GM13976 (cell line): ENCODE measurements around the gene BTBD18.

Experiments used
- DNase-seq: peaks from one replicate; pipeline ENCODE4 v3.0.0; 2012; ENCODE audit warnings: low spot score
- in situ Hi-C: fragments of 300-500 bp; cut with MboI; formaldehyde crosslinking; loops from one replicate; pipeline ENCODE4 v1.12.0; 2022; ENCODE audit warnings: low sequenced_read_pairs, mixed read lengths, inconsistent platforms; ENCODE audit not compliant: unreplicated experiment
- TF ChIP-seq, protein P1 (sequence below): IDR thresholded peaks from 2 replicates; pipeline ENCODE4 v1.5.1; 2012; ENCODE audit warnings: borderline replicate concordance, mild to moderate bottlenecking; ENCODE audit not compliant: insufficient read depth; ENCODE audit errors: extremely low read depth, missing control alignments, control extremely low read depth

The BTBD18 gene

DNA sequence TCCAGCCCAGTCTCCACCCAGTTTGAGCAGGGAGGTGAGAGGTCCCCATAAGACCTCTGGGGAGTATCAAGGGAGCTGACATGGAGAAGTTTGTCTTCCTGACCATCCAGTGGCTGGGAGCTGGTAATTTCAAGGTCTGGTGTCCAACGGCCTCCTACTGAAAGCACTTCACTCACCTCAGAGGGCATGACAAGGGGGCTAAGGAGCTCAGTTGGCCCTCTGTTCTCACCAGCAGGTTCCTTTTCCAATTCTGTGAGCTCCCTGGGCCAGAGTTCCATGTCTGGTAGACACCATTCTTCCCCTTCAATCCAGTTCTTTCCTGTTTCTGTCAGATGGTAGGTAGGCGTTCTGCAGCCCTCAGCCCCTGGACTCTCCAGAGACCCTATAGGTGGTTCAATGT lies 7.3 kb downstream of the BTBD18 start:
- TF ChIP-seq, protein P1, sequence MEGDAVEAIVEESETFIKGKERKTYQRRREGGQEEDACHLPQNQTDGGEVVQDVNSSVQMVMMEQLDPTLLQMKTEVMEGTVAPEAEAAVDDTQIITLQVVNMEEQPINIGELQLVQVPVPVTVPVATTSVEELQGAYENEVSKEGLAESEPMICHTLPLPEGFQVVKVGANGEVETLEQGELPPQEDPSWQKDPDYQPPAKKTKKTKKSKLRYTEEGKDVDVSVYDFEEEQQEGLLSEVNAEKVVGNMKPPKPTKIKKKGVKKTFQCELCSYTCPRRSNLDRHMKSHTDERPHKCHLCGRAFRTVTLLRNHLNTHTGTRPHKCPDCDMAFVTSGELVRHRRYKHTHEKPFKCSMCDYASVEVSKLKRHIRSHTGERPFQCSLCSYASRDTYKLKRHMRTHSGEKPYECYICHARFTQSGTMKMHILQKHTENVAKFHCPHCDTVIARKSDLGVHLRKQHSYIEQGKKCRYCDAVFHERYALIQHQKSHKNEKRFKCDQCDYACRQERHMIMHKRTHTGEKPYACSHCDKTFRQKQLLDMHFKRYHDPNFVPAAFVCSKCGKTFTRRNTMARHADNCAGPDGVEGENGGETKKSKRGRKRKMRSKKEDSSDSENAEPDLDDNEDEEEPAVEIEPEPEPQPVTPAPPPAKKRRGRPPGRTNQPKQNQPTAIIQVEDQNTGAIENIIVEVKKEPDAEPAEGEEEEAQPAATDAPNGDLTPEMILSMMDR: no peak
- DNase-seq: no peak
- in situ Hi-C loops: loop anchor here (10.0 kb wide), 1 partner anchor 50 kb away; no protein-coding TSS in a partner anchor

DNA sequence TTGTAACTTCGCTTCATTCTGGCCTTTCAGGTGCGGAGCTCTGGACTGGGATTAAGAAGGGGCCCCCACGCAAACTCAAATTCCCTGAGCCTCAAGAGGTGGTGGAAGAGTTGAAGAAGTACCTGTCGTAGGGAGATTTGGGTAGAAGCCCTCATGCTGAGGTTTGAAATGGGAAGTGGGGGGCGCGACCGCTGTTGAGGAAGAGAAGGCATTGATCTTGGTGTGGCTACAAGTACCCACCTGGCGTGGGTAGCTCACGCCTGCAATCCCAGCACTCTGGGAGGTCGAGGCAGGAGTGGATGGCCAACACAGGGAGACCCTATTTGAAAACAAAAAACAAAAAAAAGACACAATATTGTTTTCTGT lies 9.5 kb downstream of the BTBD18 start:
- in situ Hi-C loops: loop anchor here (10.0 kb wide), 1 partner anchor 53 kb away; no protein-coding TSS in a partner anchor
- TF ChIP-seq, protein P1: no peak
- no peak for DNase-seq

DNA sequence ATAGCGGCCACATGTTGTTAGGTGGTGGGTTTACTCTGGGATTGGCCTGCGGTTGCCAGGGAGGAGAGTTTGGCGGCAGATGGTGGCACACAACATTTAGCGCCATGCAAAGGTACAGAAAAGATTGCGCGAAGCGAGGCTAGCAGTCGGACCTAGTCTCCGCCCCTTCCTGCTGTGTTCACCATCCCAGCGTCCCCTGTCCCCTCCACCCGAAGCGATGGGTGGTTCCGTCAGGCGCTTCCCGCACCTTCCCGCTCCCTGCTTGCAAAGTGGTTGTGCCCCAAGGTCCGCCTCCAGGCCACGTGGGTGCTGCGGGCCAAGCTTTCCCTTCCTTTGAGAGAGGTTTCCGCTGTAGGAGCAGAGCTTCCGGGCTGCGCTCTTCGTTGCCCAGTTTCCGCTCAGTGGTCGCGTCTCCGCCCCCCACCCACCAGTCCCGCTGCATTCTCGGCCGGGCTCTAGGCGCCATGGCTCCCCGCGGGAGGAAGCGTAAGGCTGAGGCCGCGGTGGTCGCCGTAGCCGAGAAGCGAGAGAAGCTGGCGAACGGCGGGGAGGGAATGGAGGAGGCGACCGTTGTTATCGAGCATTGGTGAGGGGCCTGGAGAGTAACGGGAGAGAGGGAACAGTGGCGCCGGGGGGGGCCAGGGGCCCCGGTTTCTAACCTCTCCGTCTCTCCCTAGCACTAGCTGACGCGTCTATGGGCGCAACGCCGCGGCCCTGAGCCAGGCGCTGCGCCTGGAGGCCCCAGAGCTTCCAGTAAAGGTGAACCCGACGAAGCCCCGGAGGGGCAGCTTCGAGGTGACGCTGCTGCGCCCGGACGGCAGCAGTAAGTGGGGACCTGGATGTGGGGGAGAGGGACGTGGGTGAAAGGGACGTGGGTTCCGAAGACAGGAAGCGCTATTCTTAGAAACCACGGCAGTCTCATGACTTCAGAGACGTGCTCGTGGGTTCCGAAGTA lies 10.2 kb downstream of the BTBD18 start, which contains the start of gene SELENOH:
Gene SELENOH, plus strand, starts transcription at position 360 of the 955 bp plus-strand sequence. Its CDS starts 105 bp downstream, at position 465.
- DNase-seq: peak; percentile 93
- in situ Hi-C loops: loop anchor here (10.0 kb wide), 1 partner anchor 53 kb away; no protein-coding TSS in a partner anchor
- TF ChIP-seq, protein P1: no peak

DNA sequence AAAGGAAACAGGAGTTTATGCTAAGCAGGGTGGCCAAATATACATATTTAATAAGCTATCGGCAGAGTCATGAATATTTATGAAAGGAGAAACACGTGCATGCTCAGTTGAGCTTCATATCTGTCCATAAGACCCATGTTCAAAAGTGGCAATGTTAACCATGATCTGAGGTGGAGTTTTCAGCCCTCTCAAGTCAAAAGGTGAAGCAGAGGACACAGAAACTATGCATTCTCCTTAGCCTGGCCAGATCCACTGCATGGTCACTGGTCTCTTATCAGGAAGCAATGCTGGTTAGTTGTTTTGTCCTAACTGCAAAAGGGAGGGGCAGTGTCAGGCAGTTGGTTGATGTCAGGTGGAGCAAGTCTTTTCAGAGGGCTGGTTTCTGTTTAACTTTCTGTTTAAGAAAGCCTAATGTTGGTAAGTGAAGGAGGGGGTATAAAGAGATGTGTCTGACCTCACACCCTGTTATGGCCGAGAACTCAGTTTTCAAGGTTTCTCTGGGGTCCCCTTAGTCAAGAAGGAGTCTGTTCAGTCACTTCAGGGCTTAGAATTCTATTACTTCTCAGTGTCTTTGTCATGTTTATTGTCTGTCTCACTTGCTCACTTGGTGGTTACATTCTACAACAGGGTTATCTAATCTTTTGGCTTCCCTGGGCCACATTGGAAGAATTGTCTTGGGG lies 15.9 kb downstream of the BTBD18 start:
- in situ Hi-C loops: no loop called here
- no peak for DNase-seq
- TF ChIP-seq, protein P1: no peak

DNA sequence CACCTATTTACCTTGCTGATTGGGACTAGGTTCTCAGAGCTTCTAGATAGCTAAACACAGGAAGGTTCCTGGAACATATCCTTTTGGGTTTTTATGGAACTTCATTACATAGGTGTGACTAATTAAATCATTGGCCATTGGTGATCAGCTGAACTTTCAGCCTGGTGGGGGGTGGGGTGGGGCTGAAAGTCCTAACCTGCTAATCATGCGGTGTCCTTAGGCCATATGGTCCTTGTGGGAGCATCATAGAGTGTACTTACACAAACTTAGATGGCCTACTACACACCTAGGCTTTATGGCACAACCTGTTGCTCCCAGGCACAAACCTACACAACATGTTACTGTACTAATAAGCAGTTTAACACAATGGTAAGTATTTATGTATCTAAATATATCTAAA lies 19.0 kb downstream of the BTBD18 start:
- in situ Hi-C loops: no loop called here
- no peak for DNase-seq
- TF ChIP-seq, protein P1: no peak

DNA sequence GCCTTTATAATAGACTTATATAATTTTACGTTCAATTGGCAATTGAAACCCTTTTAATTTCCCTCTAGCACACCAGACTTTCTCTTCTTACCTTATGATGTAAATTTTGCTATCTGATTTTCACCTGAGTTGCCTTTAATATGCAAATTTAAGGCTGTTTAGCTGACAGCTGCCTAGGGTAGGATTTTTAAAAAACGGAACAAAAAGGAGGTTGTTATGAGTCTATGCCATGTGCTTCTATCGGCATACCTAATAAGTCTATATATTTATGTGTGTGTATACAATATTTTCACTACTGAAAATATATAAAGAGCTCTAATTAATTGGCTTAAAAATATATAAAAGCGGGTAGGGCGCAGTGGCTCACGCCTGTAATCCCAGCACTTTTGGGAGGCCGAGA lies 22.1 kb downstream of the BTBD18 start:
- no peak for DNase-seq
- TF ChIP-seq, protein P1: no peak
- in situ Hi-C loops: no loop called here
